Motor neuron (in vitro differentiated cells): ENCODE results near the gene VPREB1. TPM values are rescaled to one million over a fixed set of nuclear protein-coding genes. Genes with fewer than 3 reads are reported as not detected.
"Not testable (repeated sequence)": the region's sequence is repeated elsewhere in the genome, so short reads cannot be mapped to it uniquely, and the experiment has no call there.

ENCODE experiments used
- ATAC-seq, 8 experiments: fragments of 200-7000 bp; cut with Tn5 transposase; replicated peaks in 6 of 8; 2 replicates each; pipeline ENCODE4 v1.8.0; 2021; ENCODE audit warnings: mild to moderate bottlenecking in 8 of 8, moderate library complexity in 8 of 8
- H3K27ac ChIP-seq, 2 donors: fragments of 250-450 bp; sonication (Bioruptor Pico); 2 replicates each; pipeline ENCODE4 v1.9.0; 2021; ENCODE audit warnings: antibody characterized with exemption in 2 of 2, mild to moderate bottlenecking in 2 of 2, moderate library complexity in 1 of 2
- H3K4me1 ChIP-seq, 2 donors: fragments of 250-450 bp; sonication (Bioruptor Pico); replicated peaks in 1 of 2; 2 replicates each; pipeline ENCODE4 v1.6.1; 2021; ENCODE audit warnings: antibody characterized with exemption in 2 of 2, mild to moderate bottlenecking in 2 of 2, moderate library complexity in 1 of 2
- H3K4me3 ChIP-seq, 5 donors: fragments of 250-450 bp; sonication (Bioruptor Pico); 2 replicates each; pipeline ENCODE4 v1.9.0; 2021; ENCODE audit warnings: antibody characterized with exemption in 5 of 5, mild to moderate bottlenecking in 5 of 5, moderate library complexity in 4 of 5
- WGBS, 10 experiments: fragments of 450-650 bp; shearing (Covaris generic); methylation state at CpG; one replicate each; pipeline ENCODE4 v1.0.0; 2022; 5-methylcytosine and 5-hydroxymethylcytosine counted together
- in situ Hi-C, 9 experiments: fragments of 400-800 bp; cut with MboI; loops; one replicate each; pipeline ENCODE4 v1.15.0; 2021; ENCODE audit warnings: low sequenced_read_pairs in 9 of 9, low pct_unique_long_range_greater_than_20kb in 2 of 9; ENCODE audit not compliant: unreplicated experiment in 9 of 9
- total RNA-seq, 8 experiments: library from RNA; unstranded; fragments of 300-600 nt; gene quantifications; 2 replicates each; pipeline versions ENCODE4 v1.2.3 to v1.2.4, GENCODE V29; 2022

Gene VPREB1
- total RNA-seq, 8 experiments from 2014 or later = not detected

GRCh38 chr22:22241554-22241898 lies 3.1 kb upstream of the VPREB1 start:
- H3K4me3 ChIP-seq = no peak overlapping the region
- 0 to 100% (median 43%) methylated on average over 1 to 4 of the region's 7 CpGs; no CpG with 5 or more reads in 1 of the 10 experiments for WGBS, 10 experiments
- ATAC-seq = no peak
- in situ Hi-C loops = no loop called here
- H3K27ac ChIP-seq = no peak overlapping the region
- H3K4me1 ChIP-seq = no peaks in the 10 kb centered on the region

- in situ Hi-C loops = no loop called here
- Histone ChIP-seq H3K27ac (no peak overlapping the region), H3K4me3 (no peak overlapping the region), H3K4me1 (no peaks in the 10 kb centered on the region)
- ATAC-seq = no peak
- 17 to 20% methylated on average over 1 to 2 of the region's 2 CpGs; no CpG with 5 or more reads in 8 of the 10 experiments for WGBS, 10 experiments
Measured at GRCh38 chr22:22242488-22242887, 2.1 kb upstream of the VPREB1 start.

GRCh38 chr22:22243033-22243680 lies 1.4 kb upstream of the VPREB1 start:
- 0 to 67% (median 23%) methylated on average over 1 to 4 of the region's 6 CpGs; no CpG with 5 or more reads in 4 of the 10 experiments for WGBS, 10 experiments
- in situ Hi-C loops = no loop called here
- H3K4me1 ChIP-seq = no peaks in the 10 kb centered on the region
- no peak overlapping the region for H3K27ac ChIP-seq
- ATAC-seq = no peak
- H3K4me3 ChIP-seq = no peak overlapping the region

- H3K27ac ChIP-seq = no peak overlapping the region
- WGBS, 10 experiments = 0 to 61% (median 50%) methylated on average over 1 to 10 of the region's 18 CpGs; no CpG with 5 or more reads in 4 of the 10 experiments
- H3K4me3 ChIP-seq = no peak overlapping the region
- no peak for ATAC-seq
- in situ Hi-C loops = no loop called here
- no peaks in the 10 kb centered on the region for H3K4me1 ChIP-seq
Measured at GRCh38 chr22:22245256-22245909, 797 bp downstream of the VPREB1 start.

GRCh38 chr22:22245935-22246525 lies 1.4 kb downstream of the VPREB1 start:
- in situ Hi-C loops = no loop called here
- Histone ChIP-seq H3K4me3 (no peak overlapping the region), H3K4me1 (no peaks in the 10 kb centered on the region), H3K27ac (no peak overlapping the region)
- 0 to 53% (median 25%) methylated on average over 1 to 5 of the region's 6 CpGs; no CpG with 5 or more reads in 4 of the 10 experiments for WGBS, 10 experiments
- ATAC-seq = no peak

GRCh38 chr22:22246706-22247105 lies 2.1 kb downstream of the VPREB1 start:
- Histone ChIP-seq H3K4me3 (no peak overlapping the region), H3K27ac (no peak overlapping the region), H3K4me1 (no peaks in the 10 kb centered on the region)
- in situ Hi-C loops = no loop called here
- WGBS, 10 experiments = 0 to 49% (median 34%) methylated on average over 1 to 6 of the region's 9 CpGs; no CpG with 5 or more reads in 5 of the 10 experiments
- ATAC-seq = no peak

- no peak overlapping the region for H3K27ac ChIP-seq
- ATAC-seq = no peak
- WGBS, 10 experiments = 0 to 37% (median 0%) methylated on average over 1 to 3 of the region's 3 CpGs; no CpG with 5 or more reads in 2 of the 10 experiments
- in situ Hi-C loops = no loop called here
- H3K4me1 ChIP-seq = no peaks in the 10 kb centered on the region
- no peak overlapping the region for H3K4me3 ChIP-seq
Measured at GRCh38 chr22:22248878-22249277, 4.3 kb downstream of the VPREB1 start.

GRCh38 chr22:22250651-22251050 lies 6.1 kb downstream of the VPREB1 start:
- in situ Hi-C loops, ATAC-seq, H3K4me3 ChIP-seq, H3K4me1 ChIP-seq, H3K27ac ChIP-seq: not testable (repeated sequence)
- WGBS, 10 experiments = 70 to 100% methylated on average over 1 to 2 of the region's 8 CpGs; no CpG with 5 or more reads in 8 of the 10 experiments

- H3K4me3 ChIP-seq, H3K4me1 ChIP-seq, ATAC-seq, in situ Hi-C loops, H3K27ac ChIP-seq: not testable (repeated sequence)
- 0 to 100% (median 73%) methylated on average over 1 to 5 of the region's 13 CpGs; no CpG with 5 or more reads in 5 of the 10 experiments for WGBS, 10 experiments
Measured at GRCh38 chr22:22256133-22256532, 11.5 kb downstream of the VPREB1 start.

- H3K27ac ChIP-seq, ATAC-seq, H3K4me3 ChIP-seq, H3K4me1 ChIP-seq, in situ Hi-C loops: not testable (repeated sequence)
- WGBS, 10 experiments = 63 to 92% (median 81%) methylated on average over 3 to 4 of the region's 7 CpGs; no CpG with 5 or more reads in 5 of the 10 experiments
Measured at GRCh38 chr22:22258597-22259415, 14.2 kb downstream of the VPREB1 start.

GRCh38 chr22:22260169-22260568 lies 15.6 kb downstream of the VPREB1 start:
- H3K4me1 ChIP-seq, H3K27ac ChIP-seq, H3K4me3 ChIP-seq, in situ Hi-C loops, ATAC-seq: not testable (repeated sequence)
- no CpG with 5 or more reads among the region's 2 CpGs for WGBS, 10 experiments

GRCh38 chr22:22260586-22260985 lies 16.0 kb downstream of the VPREB1 start:
- H3K4me1 ChIP-seq, in situ Hi-C loops, ATAC-seq, H3K27ac ChIP-seq, H3K4me3 ChIP-seq: not testable (repeated sequence)
- 48 to 90% (median 79%) methylated on average over 1 to 4 of the region's 4 CpGs; no CpG with 5 or more reads in 1 of the 10 experiments for WGBS, 10 experiments
